OCI-LY1 (cell line): ENCODE data around the gene SAFB.

Experiments used
- CTCF ChIP-seq: fragments of 200-600 bp; sonication (generic), shearing (Covaris generic); IDR thresholded peaks from 2 replicates; pipeline ENCODE4 v1.5.1; 2017; ENCODE audit warnings: mild to moderate bottlenecking, antibody characterized with exemption, low read length, moderate library complexity, mixed read lengths
- EZH2 ChIP-seq: fragments of 200-600 bp; sonication (generic), shearing (Covaris generic); IDR thresholded peaks from 2 replicates; pipeline ENCODE4 v1.8.0; 2017; ENCODE audit warnings: borderline replicate concordance, mixed run types, mild to moderate bottlenecking, antibody characterized with exemption, low read length, moderate library complexity, mixed read lengths

GRCh38 chr19:5680437-5681368 is 57.8 kb downstream of the SAFB start, which contains the start of the genes HSD11B1L and MICOS13:
- no peak for TF ChIP-seq CTCF
- TF ChIP-seq EZH2 = no peak
